HepG2 (cell line): Measurements from ENCODE around the gene ALPK1. TPM values are rescaled to one million over a fixed set of nuclear protein-coding genes. Genes with fewer than 3 reads are reported as not detected.
A peak's percentile ranks its signal among the peaks of the same experiment; 100 is the strongest.
"Not testable (repeated sequence)": the region's sequence is repeated elsewhere in the genome, so short reads cannot be mapped to it uniquely, and the experiment has no call there.

Experiments
- ATAC-seq: fragments of 200-7000 bp; cut with Tn5 transposase; 3 replicates; pipeline ENCODE4 v1.9.1; 2020; ENCODE audit warnings: mild to moderate bottlenecking, moderate library complexity
- BruUV-seq: library from RNA; stranded (reverse); fragments of 400-500 nt; replicated peaks from 2 replicates; lab custom pipeline; 2021; lab: Mats Ljungman, UMichigan
- CTCF ChIA-PET: fragments of 300-600 bp; formaldehyde crosslinking; extraction: SDS; loops from one replicate; lab custom pipeline; 2021; ENCODE audit warnings: low total read pairs, inconsistent platforms, low intra/inter-chr PET ratio; lab: Yijun Ruan, JAX
- POLR2A ChIA-PET: fragments of 350-600 bp; sonication (Branson Sonifier 250); formaldehyde crosslinking; loops from one replicate; lab custom pipeline; 2020; ENCODE audit warnings: antibody characterized with exemption, inconsistent platforms; lab: Yijun Ruan, JAX
- DNase-seq: peaks from one replicate; pipeline ENCODE4 v3.0.0-alpha.2; 2015; ENCODE audit warnings: low spot score
- FAIRE-seq: peaks from 3 replicates; lab custom pipeline; 2011; peaks lifted over from hg19 to GRCh38; lab: Jason Lieb, UNC
- H2AFZ ChIP-seq: one replicate; pipeline ENCODE4 v1.6.1; 2011; ENCODE audit warnings: low read length, inconsistent platforms
- H3K27ac ChIP-seq: fragments of 300-600 bp; 3 replicates; pipeline ENCODE4 v1.8.0; 2011; ENCODE audit warnings: mixed run types, mild to moderate bottlenecking, mixed read lengths, low read length, inconsistent platforms; ENCODE audit not compliant: insufficient read depth; ENCODE audit errors: extremely low read length
- H3K27me3 ChIP-seq, 2 experiments: fragments of 200-600 bp in 1 of 2; 2 replicates in 1 of 2; 3 replicates in 1 of 2; pipeline versions ENCODE4 v1.6.0 to v1.8.0; 2011; ENCODE audit warnings: low read length in 2 of 2, mild to moderate bottlenecking in 2 of 2, moderate library complexity in 2 of 2, inconsistent platforms in 1 of 2; ENCODE audit not compliant: insufficient read depth in 2 of 2, control insufficient read depth in 1 of 2
- H3K36me3 ChIP-seq, 2 experiments: fragments of 200-600 bp in 1 of 2; replicated peaks in 1 of 2; 2 replicates in 1 of 2; 3 replicates in 1 of 2; pipeline versions ENCODE4 v1.5.1 to v1.8.0; 2011; ENCODE audit warnings: low read length in 2 of 2, inconsistent platforms in 1 of 2; ENCODE audit not compliant: insufficient read depth in 2 of 2, control insufficient read depth in 1 of 2
- H3K4me1 ChIP-seq: 2 replicates; pipeline ENCODE4 v1.5.1; 2012; ENCODE audit warnings: low read length, inconsistent platforms; ENCODE audit not compliant: insufficient read depth
- H3K4me2 ChIP-seq: 2 replicates; pipeline ENCODE4 v1.6.0; 2011; ENCODE audit warnings: low read depth, low read length, inconsistent platforms
- H3K4me3 ChIP-seq, 3 experiments: fragments of 200-600 bp in 1 of 3; sonication (generic), shearing (Covaris generic) in 1 of 3; replicated peaks in 1 of 3; 2 replicates each; pipeline ENCODE4 v1.5.1; 2011 to 2016; ENCODE audit warnings: low read length in 3 of 3, inconsistent platforms in 2 of 3, low read depth in 2 of 3, mild to moderate bottlenecking in 2 of 3, control low read depth in 1 of 3, mixed read lengths in 1 of 3; ENCODE audit not compliant: insufficient read depth in 1 of 3
- H3K79me2 ChIP-seq: one replicate; pipeline ENCODE4 v1.6.1; 2011; ENCODE audit warnings: low read length, inconsistent platforms; ENCODE audit not compliant: insufficient read depth
- H3K9ac ChIP-seq: 2 replicates; pipeline ENCODE4 v1.6.0; 2011; ENCODE audit warnings: mild to moderate bottlenecking, low read depth, low read length, inconsistent platforms; ENCODE audit not compliant: insufficient read depth
- H3K9me3 ChIP-seq: 2 replicates; pipeline ENCODE4 v1.5.1; 2012; ENCODE audit warnings: mild to moderate bottlenecking, low read length
- H4K20me1 ChIP-seq: 2 replicates; pipeline ENCODE4 v1.6.0; 2011; ENCODE audit warnings: inconsistent platforms, mild to moderate bottlenecking, low read length, moderate library complexity; ENCODE audit not compliant: insufficient read depth
- CEBPB ChIP-seq: IDR thresholded peaks from 2 replicates; pipeline ENCODE4 v1.6.1; 2011; ENCODE audit warnings: low read depth, low read length, improper control_type of control experiment, borderline replicate concordance
- ZNF431 ChIP-seq: sonication (generic); formaldehyde crosslinking; IDR thresholded peaks from 2 replicates; pipeline ENCODE4 v1.9.0; 2022; ENCODE audit warnings: missing genetic modification reagents, low read depth, mild to moderate bottlenecking, borderline replicate concordance
- ZNF562 ChIP-seq: sonication (generic); formaldehyde crosslinking; IDR thresholded peaks from 2 replicates; pipeline ENCODE4 v1.8.0; 2022; ENCODE audit warnings: missing genetic modification reagents, borderline replicate concordance
- WGBS: methylation state at CpG from one replicate; pipeline ENCODE4 v1.1.6; 2017; ENCODE audit warnings: low lambda C conversion rate; 5-methylcytosine and 5-hydroxymethylcytosine counted together
- in situ Hi-C: cut with HindIII; loops from 2 replicates; pipeline ENCODE4 v1.10.0; 2017; ENCODE audit warnings: low pct_unique_long_range_greater_than_20kb; ENCODE audit not compliant: extremely low pct_ligation_motif_present
- intact Hi-C: fragments of 100-400 bp; cut with micrococcal nuclease; formaldehyde crosslinking; loops from one replicate; pipeline ENCODE4 v1.10.0; 2022; ENCODE audit not compliant: unreplicated experiment
- polyA plus RNA-seq, 8 experiments: library from polyadenylated mRNA; depleted of rRNA in 3 of 8; stranded (reverse) in 7 of 8; unstranded in 1 of 8; fragments of >200 nt; fragmentation: Illumina TruSeq in 4 of 8; extraction: Trizol in 4 of 8; gene quantifications; 2 replicates each; pipeline versions ENCODE4 v1.2.1 to v1.2.3, GENCODE V29; 2011 to 2016; ENCODE audit warnings: low read depth in 4 of 8, missing spikeins in 1 of 8, mixed read lengths in 1 of 8; ENCODE audit not compliant: insufficient read depth in 1 of 8
- total RNA-seq, 5 experiments: library from RNA; depleted of rRNA; stranded (reverse); fragments of >200 nt; fragmentation: Illumina TruSeq; extraction: Trizol; gene quantifications; 2 replicates each; pipeline ENCODE4 v1.2.3, GENCODE V29; 2016; ENCODE audit warnings: low read depth in 1 of 5

Gene ALPK1
- total and polyA plus RNA-seq, 2 of the 13 experiments (the other 11 are each of a cell fraction or from before 2014, with no cell fraction given): 0.61 to 1.3 TPM

- FAIRE-seq: no peak
- Histone ChIP-seq H4K20me1 (no peaks in the 10 kb centered on the region), H3K9ac (no peak overlapping the region), H3K4me2 (no peak overlapping the region), H3K79me2 (no peaks in the 10 kb centered on the region), H3K27ac (no peak overlapping the region), H2AFZ (no peak overlapping the region), H3K4me1 (peaks cover 47% of the 10 kb centered on the region), H3K4me3 (no peak overlapping the region), H3K27me3 (no peaks in the 10 kb centered on the region), H3K9me3 (no peaks in the 10 kb centered on the region), H3K36me3 (peaks cover 0 to 3% of the 10 kb centered on the region in 2 experiments; a peak in 1 of 5 replicates)
- in situ Hi-C loops (no loop called here), intact Hi-C loops (no loop called here)
- WGBS: 70% methylated on average over 5 of the region's 5 CpGs
- POLR2A ChIA-PET: no interaction called here
- DNase-seq: no peak
- CTCF ChIA-PET: no interaction called here
- no TSS peak for BruUV-seq
- TF ChIP-seq ZNF562: no peak
- TF ChIP-seq CEBPB: peak; percentile 49; the same call in 1 of the 2 replicates
- ATAC-seq: no peak
Observed at GRCh38 chr4:112280386-112281056, 16.6 kb upstream of the ALPK1 start.

DNA sequence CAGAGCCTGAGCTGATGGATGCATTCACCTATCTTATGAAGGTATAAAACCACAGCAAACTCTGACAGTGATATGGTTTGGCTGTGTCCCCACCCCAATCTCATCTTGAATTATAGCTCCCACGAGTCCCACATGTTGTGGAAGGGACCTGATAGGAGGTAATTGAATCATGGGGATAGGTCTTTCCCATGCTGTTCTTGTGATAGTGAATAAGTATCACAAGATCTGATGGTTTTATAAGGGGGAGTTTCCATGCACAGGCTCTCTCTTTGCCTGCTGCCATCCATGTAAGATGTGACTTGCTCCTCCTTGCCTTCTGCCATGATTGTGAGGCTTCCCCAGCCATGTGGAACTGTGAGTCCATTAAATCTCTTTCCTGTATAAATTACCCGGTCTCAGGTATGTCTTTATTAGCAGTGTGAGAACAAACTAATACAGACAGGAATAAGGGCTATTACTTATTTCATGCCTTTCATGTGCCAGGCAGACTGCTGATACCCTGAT, 15.2 kb upstream of the ALPK1 start:
- intact Hi-C loops, in situ Hi-C loops, H3K27ac ChIP-seq, H4K20me1 ChIP-seq, H3K27me3 ChIP-seq, ATAC-seq, BruUV-seq, H3K4me2 ChIP-seq, H3K4me3 ChIP-seq, CTCF ChIA-PET, POLR2A ChIA-PET, H2AFZ ChIP-seq, FAIRE-seq, DNase-seq, H3K9ac ChIP-seq, H3K79me2 ChIP-seq, H3K36me3 ChIP-seq, H3K9me3 ChIP-seq: not testable (repeated sequence)
- 100% methylated on average over 2 of the region's 2 CpGs for WGBS
- peaks cover 57% of the 10 kb centered on the region for H3K4me1 ChIP-seq
- TF ChIP-seq ZNF431: peak; percentile 96; the same call in 1 of the 2 replicates
